Measurements from ENCODE around the gene RAD1. TPM values are rescaled to one million over a fixed set of nuclear protein-coding genes. Genes with fewer than 3 reads are reported as not detected.

Gene RAD1
- total and polyA plus RNA-seq, 2 donors (not counting 1 experiment from before 2014, with no cell fraction given) = 7.8 to 25.9 TPM

DNA sequence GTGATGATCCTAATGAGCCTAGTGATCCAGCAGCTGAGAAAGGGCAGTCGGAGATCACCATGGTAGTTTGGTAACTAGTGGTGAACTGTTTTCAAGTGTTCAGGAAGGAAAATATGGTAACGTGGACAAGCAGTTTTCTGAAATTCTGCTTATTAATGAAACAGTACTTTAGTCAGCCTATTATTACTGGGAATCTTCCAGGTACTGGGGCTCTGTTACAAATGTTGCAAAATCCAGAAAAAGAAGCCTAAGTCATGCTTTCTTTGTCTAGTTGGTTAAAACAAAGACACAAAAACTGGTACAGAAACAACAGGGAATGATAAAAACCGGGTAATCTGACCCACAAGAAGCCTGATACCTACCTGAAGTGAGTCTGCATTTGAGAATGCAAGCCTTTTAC is 58.1 kb downstream of the RAD1 start:
- intact Hi-C loops (cut with micrococcal nuclease) = no loop called here
- no peak overlapping the region for H3K4me3 Mint-ChIP-seq
- H3K79me2 ChIP-seq (ENCODE audit: control insufficient read depth, insufficient read depth, low read length) = no peaks in the 10 kb centered on the region
- no peak overlapping the region for H3K27ac Mint-ChIP-seq
- peaks cover 8% of the 10 kb centered on the region for H3K4me1 Mint-ChIP-seq
- no peak for DNase-seq
- ATAC-seq (ENCODE audit: low read depth) = no peak
- TF ChIP-seq CTCF (IDR thresholded peaks at IDR 0.05) = no peak
- TF ChIP-seq EZH2 (IDR thresholded peaks at IDR 0.05; ENCODE audit: borderline replicate concordance, insufficient read depth, low read depth, low read length, poor library complexity, severe bottlenecking) = no peak
- H3K9me3 Mint-ChIP-seq (ENCODE audit: insufficient read depth) = no peaks in the 10 kb centered on the region
- H4K20me1 ChIP-seq (ENCODE audit: control insufficient read depth, insufficient read depth, low read length, poor library complexity, severe bottlenecking) = no peaks in the 10 kb centered on the region
- H3K27me3 Mint-ChIP-seq = no peaks in the 10 kb centered on the region
- peaks cover 0 to 5% of the 10 kb centered on the region in 2 donors for H3K4me1 ChIP-seq (ENCODE audit: control insufficient read depth in 2 of 2, insufficient read depth in 2 of 2, low read length in 2 of 2)
- no peaks in the 10 kb centered on the region for H3K27me3 ChIP-seq (replicated peaks in 1 of 4; ENCODE audit: control extremely low read depth in 1 of 4, control insufficient read depth in 3 of 4, insufficient read depth in 4 of 4, low read length in 3 of 4)
- CTCF ChIA-PET = no interaction called here
- H3K9ac ChIP-seq (ENCODE audit: low read length) = no peak overlapping the region
- no peak overlapping the region for H3K27ac ChIP-seq (ENCODE audit: low read length in 2 of 2)
- POLR2A ChIA-PET = no interaction called here
- no peak overlapping the region for H2AFZ ChIP-seq (ENCODE audit: insufficient read depth, low read depth, low read length, poor library complexity, severe bottlenecking)
- H3K9me3 ChIP-seq (ENCODE audit: control extremely low read depth in 1 of 3, control insufficient read depth in 2 of 3, insufficient read depth in 1 of 3, low read length in 2 of 3) = no peaks in the 10 kb centered on the region
- no peak overlapping the region for H3K4me3 ChIP-seq (ENCODE audit: control extremely low read depth in 1 of 5, extremely low read depth in 1 of 5, insufficient read depth in 1 of 5, low read depth in 2 of 5, low read length in 4 of 5)
- H3K36me3 ChIP-seq (replicated peaks in 1 of 2; ENCODE audit: control extremely low read depth in 1 of 2, control insufficient read depth in 1 of 2, extremely low read depth in 1 of 2, insufficient read depth in 2 of 2, low read length in 1 of 2) = no peaks in the 10 kb centered on the region
- no peak overlapping the region for H3K4me2 ChIP-seq (replicated peaks; ENCODE audit: low read depth, low read length, poor library complexity, severe bottlenecking)
- WGBS (ENCODE audit: insufficient coverage) = 92% methylated on average over 2 of the region's 3 CpGs

Other genes starting within 250 kb of the RAD1 start
- gene TTC23L, start 76.3 kb downstream of the RAD1 start, total RNA-seq = 0.15 and 1.4 TPM in 2 replicates
- gene TTC23L, start 76.3 kb downstream of the RAD1 start, polyA plus RNA-seq = 0.03 and 0.04 TPM in 2 replicates
- gene BRIX1, start 207 bp upstream of the RAD1 start, total RNA-seq = 26.4 and 29.3 TPM in 2 replicates
- gene BRIX1, start 207 bp upstream of the RAD1 start, polyA plus RNA-seq = 6.9 and 9.7 TPM in 2 replicates
- gene DNAJC21, start 14.1 kb upstream of the RAD1 start, total RNA-seq = 58.3 and 59.3 TPM in 2 replicates
- gene DNAJC21, start 14.1 kb upstream of the RAD1 start, polyA plus RNA-seq = 7.2 and 15.9 TPM in 2 replicates
- gene AGXT2, start 132.4 kb upstream of the RAD1 start, total RNA-seq = not detected in 2 replicates
- gene AGXT2, start 132.4 kb upstream of the RAD1 start, polyA plus RNA-seq = not detected in 2 replicates